DMS 273 (cell line): ENCODE data around the gene IFIT1.
"Not testable (repeated sequence)": the region's sequence is repeated elsewhere in the genome, so short reads cannot be mapped to it uniquely, and the experiment has no call there.

Source experiments
- DNase-seq: peaks from one replicate; lab custom pipeline; 2025; ENCODE audit not compliant: unreplicated experiment; lab: John Stamatoyannopoulos, UW

IFIT1 gene

GRCh38 chr10:89364531-89364930 is 27.9 kb upstream of the IFIT1 start:
- no peak for DNase-seq

- no peak for DNase-seq
Observed at GRCh38 chr10:89367529-89367928, 24.9 kb upstream of the IFIT1 start.

- no peak for DNase-seq
Observed at GRCh38 chr10:89368129-89368528, 24.3 kb upstream of the IFIT1 start.

GRCh38 chr10:89369156-89370105 is 23.0 kb upstream of the IFIT1 start:
- peak; percentile 21 for DNase-seq

DNA sequence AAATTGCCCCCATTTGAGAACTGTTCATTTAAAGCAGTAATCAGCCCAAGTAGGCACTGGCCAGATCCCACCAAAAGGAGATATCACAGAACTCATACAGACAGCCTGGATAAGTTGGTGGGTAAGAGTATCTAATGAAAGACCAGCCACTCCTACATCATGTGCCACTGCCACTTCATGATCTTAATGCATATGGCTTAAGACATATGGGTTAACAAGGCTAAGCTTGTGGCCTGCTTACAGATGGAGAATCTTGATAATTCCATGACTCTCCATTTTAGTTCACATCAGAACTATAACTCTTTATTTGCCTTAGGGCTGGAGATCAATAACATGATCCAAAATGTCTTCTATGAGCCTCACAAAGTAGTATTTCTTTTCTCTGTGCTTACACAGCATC is 21.3 kb upstream of the IFIT1 start:
- DNase-seq: no peak

DNA sequence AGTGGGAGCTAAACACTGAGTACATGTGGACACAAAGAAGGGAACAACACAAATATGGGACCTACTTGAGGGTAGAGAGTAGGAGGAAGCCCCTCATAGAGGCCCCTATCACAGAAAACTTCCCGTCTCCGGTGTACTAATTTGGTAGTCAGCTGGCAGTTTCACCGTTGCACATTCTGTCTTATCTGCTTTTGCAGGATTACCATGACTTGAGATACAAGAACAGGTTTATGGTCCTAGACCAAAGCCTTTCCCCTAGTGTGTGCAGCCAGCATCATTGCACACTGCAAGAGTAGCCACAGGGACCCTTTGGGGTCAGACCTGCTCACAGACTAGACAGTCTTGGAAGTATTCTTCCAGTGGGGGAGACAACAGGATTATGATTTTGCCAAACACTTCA is 20.4 kb upstream of the IFIT1 start:
- no peak for DNase-seq

- DNase-seq: peak; percentile 12
Observed at GRCh38 chr10:89373916-89374711, 18.3 kb upstream of the IFIT1 start.

- DNase-seq: no peak
Observed at GRCh38 chr10:89374713-89375141, 17.7 kb upstream of the IFIT1 start.

DNA sequence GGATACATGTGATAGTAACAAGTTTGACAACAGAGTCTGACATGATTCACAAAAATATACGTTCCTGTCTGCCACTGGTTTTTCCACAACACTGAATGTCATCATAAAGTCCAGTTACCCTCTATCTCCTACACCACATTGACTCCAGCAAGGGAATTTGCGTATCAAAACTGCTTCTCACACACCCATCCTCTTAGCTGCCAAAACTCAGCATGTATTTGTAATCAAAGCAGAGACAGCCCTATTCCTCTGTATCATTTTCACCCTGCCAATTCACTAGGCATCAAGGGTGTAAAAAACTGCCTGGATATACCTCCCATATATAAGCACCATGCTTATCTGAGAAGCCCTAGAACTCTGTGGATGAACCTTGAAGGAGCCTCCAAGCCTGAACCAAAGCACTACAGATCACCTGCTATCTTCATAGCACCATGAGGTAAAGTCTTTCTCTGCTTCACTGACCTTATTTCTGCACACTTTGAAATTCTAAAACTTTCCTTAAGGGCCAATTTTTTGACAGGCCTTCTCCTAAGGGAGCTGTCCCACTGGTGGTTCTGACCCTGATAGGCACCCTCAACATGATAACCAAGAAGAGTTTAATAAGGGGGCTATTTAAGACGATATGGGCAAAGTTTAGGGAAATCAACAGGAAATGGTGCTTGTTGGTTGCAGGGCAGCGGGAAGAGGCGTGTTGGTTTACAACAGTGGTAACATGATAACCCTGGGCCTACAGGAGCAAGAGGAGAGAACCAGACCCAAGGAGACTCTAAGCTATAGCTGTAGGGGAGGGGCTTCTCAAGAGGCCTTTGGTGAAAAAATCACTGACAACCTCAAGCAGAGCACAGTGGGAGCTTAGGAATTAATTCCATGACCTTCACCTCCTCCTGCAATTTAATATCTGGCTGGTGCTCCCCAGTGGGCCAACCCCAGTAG is 14.5 kb upstream of the IFIT1 start, which contains the start of gene IFIT1B:
Gene IFIT1B, plus strand, starts transcription at position 352 of the 933 bp plus-strand sequence. Its CDS starts 80 bp downstream, at position 432.
- no peak for DNase-seq

- DNase-seq: no peak
Observed at GRCh38 chr10:89379103-89379502, 13.3 kb upstream of the IFIT1 start.

GRCh38 chr10:89382757-89383156 is 9.7 kb upstream of the IFIT1 start:
- DNase-seq: no peak

DNA sequence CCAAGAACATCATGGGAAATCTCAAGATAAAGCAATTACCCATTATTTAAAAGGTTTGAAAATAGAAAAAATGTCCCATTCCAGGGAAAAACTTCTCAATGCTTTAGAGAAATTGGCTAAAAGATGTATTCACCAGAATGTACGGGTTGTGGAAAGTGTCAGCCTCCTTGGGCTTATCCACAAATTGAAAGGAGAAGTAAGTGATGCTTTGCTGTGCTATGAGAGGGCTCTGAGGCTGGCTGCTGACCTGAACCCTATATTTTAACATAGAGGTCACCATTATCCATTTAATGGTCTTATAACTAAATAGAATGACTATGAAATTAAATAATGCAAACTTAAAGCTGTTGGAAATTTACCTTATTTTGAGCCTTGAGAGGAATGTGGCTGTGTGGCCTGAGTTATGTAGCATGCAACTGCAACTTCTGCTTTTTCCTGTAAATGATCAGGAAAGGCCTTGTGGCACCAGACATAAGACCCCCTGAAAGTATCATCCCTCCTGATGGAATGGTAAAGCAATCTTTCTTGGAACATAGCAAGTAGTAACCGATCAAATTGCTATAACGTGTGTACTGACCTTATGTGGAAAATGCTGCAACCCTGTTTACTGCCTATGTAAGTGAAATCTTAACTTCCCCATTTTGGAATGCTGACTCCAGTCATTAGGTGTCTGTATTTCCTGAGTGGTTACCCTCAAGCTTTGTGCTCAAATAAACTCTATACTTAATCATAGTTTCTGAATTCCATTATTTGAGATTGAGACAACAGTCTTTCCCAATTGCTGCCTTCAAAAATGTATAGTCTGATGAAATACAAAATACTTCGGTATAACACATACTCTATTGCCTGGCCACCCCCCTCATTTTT is 7.7 kb upstream of the IFIT1 start:
- DNase-seq: no peak

GRCh38 chr10:89388806-89389205 is 3.6 kb upstream of the IFIT1 start:
- no peak for DNase-seq

DNA sequence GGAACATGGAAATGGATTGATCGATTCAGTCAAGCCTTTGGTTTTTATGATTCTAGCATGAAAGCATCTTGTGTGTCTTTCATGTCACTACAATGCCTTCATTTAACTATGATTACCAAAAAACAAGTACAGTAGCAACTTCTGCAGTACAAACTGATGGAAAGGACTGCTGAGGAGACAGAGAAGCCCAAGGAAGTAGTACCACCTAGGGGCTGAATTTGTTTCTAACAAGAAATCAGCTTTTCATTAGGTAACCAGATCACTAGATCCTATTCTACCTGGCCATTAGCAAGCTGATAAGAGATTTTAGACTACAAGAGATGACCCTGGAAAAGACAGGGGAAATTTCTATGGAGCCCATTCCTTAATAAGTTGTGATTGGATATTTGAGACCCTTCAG is 3.2 kb upstream of the IFIT1 start:
- peak; percentile 33 for DNase-seq

DNA sequence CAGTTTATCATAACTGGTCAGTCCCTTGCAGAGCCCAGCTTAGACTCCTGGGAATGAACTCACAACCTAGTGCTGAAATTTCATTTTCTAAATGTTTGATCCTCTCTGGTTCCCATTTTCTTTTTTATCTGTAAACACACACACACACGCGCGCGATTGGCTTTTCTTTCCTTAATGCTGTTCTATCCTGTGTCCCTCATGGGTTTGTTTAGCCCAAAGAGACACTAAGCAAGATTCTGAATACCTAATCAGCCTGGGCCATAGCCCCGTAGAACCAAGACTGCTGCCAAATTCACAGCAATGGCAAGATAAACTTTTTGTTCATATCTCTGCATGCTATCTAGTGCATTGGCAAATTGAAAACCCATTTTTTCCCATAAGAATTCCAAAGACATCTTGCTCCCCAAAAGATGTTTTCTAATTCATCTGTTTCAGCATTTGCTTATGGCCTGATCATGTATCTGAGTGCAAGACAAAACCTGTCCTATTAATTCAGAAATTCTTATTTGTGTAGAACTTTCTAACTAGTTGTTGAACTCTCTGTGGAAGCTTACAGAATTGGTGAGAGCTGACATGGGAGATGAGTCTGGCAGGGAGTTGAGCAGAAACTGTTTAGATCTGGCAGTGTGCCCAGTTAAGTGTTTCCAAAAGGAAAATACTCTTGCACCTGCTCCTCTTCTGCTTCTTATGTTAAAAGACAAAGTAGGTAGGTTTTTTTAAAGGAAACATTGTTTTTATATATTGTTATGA is 1.8 kb upstream of the IFIT1 start:
- peak; percentile 38 for DNase-seq

DNA sequence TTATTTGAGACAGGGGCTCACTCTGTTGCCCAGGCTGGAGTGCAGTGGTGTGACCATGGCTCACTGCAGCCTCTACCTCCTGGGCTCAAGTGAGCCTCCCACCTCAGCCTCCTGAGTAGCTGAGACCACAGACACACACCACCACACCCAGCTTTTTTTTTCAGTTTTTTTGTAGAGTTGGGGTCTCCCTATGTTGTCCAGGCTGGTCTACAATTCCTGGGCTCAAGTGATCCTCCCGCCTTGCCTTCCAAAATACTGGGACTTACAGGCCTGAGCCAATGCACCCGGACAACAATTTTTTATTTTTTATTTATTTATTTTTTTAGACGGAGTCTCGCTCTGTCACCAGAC is 1.2 kb upstream of the IFIT1 start:
- not testable (repeated sequence) for DNase-seq

DNA sequence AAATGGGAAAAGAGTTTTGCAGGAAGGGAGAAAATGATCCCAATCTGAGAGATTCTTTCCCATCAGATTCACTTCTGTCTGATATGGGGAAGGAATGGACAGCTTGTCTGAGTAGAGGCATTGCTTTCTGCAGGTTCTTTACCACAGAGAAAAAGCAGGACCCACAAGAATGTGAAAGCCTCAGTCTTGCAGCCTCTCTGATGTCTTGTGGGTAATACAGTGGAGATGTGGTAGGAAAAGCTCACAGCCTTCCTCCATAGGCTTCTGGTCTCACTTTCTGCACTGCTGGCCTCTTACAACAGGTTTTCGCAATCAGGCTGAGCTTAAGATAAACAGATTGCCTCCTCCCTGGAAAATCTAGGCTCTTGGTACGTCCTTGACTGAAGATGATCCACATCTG is 551 bp downstream of the IFIT1 start:
- peak; percentile 5 for DNase-seq

DNA sequence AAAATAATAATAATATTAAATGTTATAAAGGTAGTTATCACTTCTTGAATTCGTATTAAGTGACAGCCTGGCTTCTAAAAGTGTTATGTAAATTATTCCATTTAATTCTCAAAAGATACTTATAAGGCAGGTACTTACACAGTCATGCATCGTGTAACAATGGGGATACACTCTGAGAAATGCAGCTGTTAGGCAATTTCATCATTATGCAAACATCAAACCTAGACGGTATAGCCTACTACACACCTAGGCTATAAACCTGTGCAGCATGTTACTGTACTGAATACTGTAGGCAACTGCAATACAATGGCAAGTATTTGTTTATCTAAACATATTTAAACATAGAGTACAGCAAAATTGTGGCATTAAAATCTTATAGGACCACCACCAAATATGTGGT is 1.5 kb downstream of the IFIT1 start:
- no peak for DNase-seq

GRCh38 chr10:89395141-89395540 is 2.7 kb downstream of the IFIT1 start:
- no peak for DNase-seq
